ENCODE measurements around the gene TBX2.

The TBX2 gene

DNA sequence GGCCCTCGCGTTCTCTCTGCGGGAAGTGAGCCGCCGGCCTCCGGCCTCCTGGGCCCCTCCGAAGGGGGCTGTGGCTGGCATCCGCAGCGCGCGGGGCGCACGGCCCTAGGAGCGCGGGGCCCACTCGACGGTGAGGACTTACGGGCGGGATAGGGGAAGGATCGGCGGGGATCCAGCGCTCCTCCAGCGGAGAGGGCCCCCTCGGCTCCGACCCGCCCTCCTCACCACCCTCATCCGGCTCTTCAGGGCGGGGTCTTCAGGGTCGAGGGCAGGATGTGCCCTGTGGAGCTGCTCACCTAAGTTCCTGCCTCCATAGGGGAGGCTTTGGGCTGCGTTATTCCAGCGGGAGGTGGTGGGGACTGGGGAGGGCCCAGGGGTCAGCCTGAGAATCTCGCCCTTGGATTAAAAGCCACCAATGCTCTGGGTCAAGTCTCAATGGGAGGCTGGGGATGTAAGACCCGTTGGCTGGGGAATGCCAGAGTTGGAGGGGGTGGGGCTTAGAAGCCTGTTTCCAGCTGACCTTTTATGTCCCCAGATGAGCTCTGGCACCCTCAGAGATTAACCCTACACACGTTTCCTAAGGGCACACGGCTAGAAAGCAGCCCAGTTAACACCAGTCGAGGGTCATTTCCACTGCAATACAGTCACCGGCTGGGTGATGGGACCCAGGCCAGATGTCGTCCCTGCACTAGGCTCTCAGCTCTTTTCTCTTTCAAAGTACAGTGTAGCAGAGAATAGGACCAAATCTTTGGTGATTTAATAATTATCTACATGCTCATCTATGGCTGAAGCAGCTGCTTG is 13.4 kb downstream of the TBX2 start:
- DNase-seq (ENCODE audit: low read depth in 1 of 2, low spot score in 1 of 2), result no peak

DNA sequence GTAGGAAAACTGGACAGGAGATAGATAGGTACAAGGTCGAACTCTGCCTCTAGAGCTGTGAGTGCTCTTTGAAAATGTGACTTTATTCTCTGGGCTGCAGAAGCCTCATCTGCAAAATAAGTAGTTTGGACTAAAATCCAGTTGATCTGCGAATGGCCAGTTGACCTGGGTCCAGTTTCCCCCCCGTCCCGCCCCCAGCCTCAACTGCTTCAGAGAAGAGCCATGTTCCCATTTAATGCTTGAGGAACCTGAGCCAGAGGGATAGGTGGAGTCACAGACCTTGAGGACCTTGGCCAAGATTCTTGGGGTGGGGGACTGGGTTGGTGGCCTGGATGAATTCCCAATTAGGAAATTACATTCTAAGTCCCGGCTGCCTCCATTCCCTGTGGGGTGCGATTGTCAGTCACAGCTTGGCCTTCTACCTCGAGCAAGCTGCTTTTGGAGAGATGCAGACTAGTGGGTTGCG is 14.1 kb downstream of the TBX2 start:
- no peak for DNase-seq (ENCODE audit: low read depth in 1 of 2, low spot score in 1 of 2)

DNA sequence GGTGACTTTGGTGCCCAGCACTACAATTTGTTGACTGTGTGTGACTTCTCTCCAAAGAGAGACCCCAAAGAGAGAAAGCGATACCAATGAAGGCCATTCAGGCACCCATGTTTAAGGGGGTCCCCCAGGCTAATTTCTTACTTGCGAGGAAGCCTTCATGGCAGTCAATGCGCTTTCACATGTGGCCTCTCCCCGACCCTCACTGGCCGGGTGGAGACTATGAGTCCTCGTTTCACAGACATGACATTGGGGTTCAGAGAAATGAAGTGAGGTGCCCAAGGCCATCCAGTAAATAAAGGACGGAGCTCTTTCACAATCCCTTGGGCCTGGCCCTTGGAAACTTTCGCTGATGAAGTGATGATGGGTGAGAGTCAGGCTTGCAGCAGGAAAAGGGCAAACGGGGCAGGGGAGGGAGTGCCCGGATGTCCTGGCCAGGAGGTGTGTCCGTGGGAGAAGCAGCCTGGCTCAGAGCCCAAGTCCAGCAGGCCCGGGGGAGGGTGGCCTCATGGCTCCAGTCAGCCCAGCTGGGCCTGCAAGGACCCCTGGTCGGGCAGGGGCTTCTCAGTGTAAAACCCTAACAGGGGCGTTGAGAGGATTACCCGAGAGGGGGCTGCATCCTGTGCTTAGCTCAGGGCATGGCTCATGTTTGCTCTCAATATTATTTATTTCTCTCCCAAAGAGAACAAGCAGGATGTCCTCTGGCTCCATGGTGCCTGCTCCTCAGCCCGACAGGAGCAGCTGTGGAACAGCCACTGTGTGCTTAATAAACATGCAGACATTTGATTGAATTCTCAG is 14.7 kb downstream of the TBX2 start:
- no peak for DNase-seq (ENCODE audit: low read depth in 1 of 2, low spot score in 1 of 2)

DNA sequence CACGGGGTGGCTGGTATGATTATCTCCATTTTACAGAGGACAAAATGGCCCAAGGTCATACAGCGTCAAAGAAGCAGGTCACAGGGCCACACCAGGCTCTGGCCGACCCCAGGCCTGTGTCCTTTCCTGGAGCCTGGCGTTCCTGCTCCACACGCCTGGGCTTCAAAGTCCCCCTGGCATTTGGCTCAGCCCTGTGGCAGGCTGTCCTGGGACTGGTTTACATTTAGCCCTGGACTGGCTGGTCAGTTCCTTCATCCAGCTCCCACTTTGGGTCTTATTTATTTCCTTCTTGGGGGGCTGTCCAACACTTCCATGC is 15.3 kb downstream of the TBX2 start:
- DNase-seq (ENCODE audit: low read depth in 1 of 2, low spot score in 1 of 2), result no peak

DNA sequence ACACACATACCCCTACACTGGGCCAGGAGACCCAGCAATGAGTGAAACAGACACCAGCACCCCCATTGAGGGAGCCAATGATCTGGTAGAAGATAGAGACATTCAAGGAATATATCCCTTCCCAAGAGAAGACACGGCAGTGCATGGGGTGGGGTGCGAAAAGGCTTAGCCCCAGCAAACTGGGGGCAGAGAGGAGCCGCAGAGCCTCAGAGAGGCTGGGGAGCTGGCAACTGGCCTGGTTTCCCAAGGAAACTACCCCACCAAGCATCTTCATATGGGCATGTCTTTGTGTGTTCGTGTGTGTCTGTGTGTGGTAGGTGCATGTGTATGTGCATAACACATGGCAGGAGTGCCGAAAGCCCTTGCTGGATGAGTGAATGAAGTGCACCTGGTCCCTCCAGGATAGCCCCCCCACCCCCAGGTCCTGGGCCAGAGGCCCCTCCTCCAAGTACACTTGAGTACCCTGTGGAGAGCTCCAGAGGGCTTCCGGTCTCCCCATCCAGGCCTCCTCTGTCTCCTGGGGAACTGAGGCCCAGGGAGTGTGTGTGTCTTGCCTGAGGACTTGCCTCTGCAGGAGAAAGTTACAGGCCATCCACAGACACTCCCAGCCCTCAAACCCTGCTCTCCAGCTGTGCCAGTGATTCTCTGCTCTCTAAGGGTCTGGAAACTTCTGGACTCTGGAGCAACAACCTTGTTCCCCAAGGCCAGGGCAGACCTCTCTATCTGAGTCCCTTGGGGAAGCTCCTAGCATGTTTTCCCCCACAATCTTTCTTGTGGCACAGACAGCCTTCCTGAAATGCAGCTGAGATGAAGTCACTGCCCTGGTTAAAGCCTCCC is 15.9 kb downstream of the TBX2 start:
- DNase-seq (ENCODE audit: low read depth in 1 of 2, low spot score in 1 of 2), result no peak

DNA sequence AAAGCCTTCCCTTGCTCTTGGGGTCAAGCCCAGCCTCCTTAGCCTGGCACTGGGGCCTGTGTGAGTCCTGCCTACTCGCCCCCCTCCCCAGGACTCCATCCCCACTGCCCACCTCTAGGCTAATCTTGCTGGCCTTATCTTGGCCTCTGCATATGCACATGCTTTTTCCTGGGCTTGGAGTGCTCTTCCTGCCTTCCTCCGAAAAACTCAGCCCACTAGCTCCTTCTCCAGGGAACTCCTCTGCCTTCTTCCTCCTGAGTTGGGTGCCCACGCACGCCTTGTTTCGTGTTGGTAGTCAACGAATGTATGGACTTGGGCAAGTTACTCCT is 16.5 kb downstream of the TBX2 start:
- no peak for DNase-seq (ENCODE audit: low read depth in 1 of 2, low spot score in 1 of 2)

DNA sequence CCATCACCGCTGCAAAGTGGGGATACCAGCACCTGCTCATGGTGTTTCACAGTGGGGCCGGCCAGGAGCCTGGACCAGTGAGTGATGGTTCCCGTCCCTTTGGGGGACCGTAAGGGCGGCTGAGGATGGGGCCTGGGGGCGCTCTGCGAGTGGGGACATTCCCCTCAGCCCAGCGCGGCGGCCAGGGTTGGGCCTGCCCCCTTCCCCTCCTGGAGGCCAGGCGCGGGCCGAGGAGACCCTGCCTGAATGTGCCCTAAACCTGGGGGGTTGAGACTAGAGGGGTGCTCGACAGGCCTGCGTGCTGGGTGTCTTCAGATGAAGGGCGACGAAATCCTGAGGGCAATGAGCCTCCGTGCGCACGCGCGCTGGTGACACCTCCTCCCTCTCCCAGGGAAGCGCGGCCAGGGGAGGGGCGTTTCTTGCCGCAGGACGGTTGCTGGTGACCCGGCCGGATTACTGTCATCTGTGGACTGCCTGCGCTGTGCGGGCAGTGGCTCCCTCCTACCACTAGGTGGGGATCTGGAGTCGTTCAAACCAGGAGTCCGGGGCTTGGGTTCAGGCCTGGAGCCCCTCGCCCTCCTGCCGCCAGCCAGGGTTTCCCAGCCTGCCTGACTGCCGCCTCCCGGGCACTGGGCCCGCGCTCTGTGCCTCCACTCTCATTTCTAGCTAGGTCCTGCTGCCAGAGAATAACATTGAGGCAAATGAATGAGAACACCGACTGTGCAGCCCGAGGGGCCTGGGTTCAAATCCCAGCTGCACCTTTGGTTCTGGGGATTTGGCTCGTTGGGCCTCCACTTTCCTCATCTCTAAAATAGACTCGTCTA is 17.1 kb downstream of the TBX2 start:
- DNase-seq (ENCODE audit: low read depth in 1 of 2, low spot score in 1 of 2), result no peak

DNA sequence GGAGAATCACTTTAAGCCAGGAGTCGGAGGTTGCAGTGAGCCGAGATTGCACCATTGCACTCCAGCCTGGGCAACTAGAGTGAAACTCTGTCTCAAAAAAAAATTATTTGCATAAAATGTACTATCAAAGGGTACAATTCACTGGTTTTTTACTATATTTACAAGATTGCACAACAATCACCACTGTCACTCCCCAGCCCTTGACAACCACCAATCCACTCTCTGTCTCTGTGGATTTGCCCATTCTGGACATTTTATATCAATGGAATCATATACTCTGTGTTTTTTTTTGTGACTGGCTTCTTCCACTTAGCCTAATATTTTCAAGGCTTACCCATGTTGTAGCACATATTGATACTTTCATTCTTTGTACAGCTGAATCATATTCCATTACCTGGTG is 18.8 kb downstream of the TBX2 start:
- no peak for DNase-seq (ENCODE audit: low read depth in 1 of 2, low spot score in 1 of 2)

DNA sequence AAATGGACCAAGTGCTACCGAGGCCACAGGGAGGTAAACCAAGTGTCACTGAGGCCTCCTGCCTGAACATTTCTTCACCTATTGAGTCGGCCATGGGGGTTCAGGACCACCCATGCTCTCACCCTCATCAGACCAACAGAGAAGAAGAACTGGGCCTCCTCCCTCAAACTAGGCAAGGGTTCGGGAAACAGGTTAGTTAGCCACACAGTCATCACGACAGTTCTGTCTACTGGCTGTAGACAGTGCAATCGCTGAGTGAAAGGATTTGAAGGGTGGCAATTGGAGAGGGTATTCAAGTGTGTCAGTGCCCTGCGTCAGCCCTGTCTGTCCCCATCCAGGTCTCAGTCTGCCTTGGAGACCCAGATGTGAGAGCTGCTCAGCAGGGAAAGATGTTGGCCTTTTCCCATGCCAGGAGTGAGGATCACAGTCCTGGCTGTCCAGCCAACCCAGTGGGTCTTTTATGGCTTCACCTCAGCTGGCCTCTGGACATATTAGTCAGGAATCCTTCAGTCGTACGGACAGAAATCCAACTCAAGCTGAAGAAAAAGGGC is 19.9 kb downstream of the TBX2 start:
- DNase-seq (ENCODE audit: low read depth in 1 of 2, low spot score in 1 of 2), result no peak

DNA sequence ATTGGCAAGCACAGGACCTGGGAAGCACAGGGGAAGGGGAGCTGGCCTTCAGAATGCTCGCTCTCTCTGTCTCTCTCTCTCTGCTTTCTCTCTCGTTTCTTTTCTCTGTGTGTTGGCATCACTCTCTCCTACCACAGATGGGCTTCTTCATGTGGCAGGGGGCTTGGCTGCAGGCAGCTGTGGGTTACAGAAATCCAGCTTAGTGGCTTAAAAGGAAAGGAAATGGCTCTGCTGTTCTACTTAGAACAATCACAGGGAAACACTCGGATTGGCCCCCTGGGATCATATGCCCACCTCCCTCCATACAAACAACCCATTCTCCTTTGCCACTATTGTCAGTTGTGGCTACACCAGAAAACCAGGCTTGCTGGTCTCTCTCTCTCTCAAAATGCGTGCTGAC is 20.4 kb downstream of the TBX2 start:
- DNase-seq (ENCODE audit: low read depth in 1 of 2, low spot score in 1 of 2), result no peak

DNA sequence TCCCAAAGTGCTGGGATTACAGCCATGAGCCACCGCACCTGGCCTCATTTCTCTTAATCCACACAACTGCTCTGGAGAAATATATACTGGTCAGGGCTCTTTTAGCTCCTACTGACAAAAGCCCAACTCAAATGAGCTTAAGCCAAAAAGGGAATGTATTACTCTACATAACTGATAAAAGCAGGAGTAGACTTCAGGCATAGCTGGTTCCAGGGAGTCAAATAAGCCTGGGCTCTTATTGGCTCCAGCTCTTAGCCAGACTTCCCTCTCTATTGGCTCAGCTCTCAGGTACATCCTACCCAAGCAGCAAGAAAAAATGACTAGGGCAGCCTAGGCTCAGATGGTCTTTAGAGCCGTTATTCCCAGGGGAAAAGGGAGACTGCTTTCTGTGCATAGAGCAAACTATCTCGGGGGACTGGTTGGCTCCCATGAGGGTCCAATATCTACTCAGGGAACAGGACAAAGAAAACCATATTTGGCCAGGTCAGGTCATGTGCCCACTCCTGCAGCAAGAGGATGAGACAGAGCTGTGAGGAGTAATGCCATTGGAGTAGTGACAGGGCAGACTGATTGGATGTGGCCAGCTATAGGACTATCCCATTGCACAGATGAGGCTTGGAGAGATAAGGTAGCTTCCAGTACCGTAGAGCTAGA is 21.2 kb downstream of the TBX2 start:
- DNase-seq (ENCODE audit: low read depth in 1 of 2, low spot score in 1 of 2), result no peak

DNA sequence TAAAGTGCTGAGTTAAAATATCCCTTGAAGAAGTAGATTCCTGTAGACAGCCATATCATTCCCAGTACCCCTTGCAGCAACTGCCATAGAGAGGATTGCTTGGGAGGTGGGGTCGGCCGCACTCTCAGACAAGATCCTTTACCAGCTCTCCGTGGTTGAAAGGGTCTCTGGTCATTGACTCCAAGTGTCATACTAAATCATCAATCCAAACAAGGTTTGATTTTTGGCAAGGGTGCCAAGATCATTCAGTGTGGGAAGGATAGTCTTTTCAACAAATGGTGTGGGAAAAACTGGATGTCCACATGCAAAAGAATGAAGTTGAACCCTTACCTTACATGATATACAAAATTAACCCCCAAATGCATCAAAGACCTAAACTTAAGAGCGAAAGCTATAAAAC is 21.8 kb downstream of the TBX2 start:
- DNase-seq (ENCODE audit: low read depth in 1 of 2, low spot score in 1 of 2), result no peak

DNA sequence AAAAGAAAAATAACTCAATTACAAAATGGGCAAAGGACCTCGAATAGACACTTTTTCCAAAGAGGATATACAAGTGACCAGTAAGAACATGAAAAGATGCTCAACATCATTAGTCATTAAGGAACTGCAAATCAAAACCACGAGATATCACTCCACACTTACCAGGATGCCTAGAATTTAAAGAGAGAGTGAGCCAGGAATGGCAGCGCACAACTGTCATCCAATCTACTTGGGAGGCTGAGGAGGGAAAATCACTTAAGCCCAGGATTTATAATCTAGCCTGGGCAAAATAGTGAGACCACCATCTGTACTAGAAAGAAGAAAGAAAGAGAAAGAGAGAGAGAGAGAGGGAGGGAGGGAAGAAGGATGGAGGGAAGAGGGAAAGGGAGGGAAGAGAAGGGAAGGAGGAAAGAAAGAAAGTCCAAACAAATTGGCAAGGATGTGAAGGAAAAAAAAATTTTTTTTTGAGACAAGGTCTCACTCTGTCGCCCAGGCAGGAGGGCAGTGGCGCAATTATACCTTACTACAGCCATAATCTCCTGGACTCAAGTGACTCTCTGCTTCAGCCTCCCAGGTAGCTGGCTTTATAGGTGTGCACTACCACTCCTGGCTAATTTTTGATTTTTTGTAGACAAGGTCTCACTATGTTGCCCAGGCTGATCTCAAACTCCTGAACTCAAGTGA is 22.6 kb downstream of the TBX2 start:
- DNase-seq (ENCODE audit: low read depth in 1 of 2, low spot score in 1 of 2), result no peak

DNA sequence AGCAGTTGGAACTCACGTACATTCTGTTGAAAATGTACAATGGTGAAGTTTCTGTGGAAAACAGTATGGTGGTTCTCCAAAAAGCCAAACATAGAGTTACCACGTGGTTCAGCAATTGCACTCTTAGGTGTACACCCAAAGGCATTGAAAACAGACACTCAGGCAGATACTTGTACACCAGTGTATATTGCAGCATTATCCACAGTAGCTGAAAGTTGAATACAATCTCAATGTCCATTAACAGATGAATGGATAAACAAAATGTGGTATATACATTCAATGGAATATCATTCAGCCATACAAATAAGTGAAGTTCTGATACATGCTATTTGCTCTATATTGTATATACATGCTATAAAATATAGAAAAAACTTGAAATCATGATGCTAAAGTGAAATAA is 23.2 kb downstream of the TBX2 start:
- DNase-seq (ENCODE audit: low read depth in 1 of 2, low spot score in 1 of 2), result no peak

DNA sequence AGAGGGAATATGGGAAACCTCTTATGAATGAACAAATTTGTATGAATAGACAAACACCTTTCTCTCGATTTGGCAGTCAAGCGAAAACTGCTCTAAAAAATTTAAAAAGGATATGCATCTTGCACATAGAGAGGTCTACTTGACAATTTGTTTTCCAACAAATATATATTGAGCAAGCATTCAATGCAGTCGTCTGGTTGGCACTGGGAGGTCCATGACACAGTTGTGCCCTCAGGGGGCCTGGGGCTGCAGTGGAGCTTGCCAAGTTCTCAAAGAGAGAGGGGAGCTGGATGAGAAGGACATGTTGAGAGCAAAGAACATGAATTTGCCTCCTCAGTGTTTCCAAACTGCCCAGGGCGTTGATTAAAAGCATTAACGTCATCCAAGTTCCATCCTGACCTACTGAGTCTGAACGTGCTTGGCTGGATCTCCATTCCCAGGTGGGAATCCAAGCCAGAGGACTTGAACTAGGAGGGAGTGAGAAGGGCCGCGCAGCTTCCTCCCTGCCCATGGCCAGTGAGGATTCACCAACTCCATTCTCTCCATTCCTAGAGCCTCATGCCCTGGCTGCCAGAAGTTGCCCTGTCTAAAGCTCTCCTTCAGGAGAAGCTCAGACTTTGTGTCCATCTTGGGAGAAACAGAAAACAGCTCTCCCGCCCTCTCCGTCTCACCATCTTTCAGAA is 24.5 kb downstream of the TBX2 start:
- DNase-seq (ENCODE audit: low read depth in 1 of 2, low spot score in 1 of 2), result no peak

DNA sequence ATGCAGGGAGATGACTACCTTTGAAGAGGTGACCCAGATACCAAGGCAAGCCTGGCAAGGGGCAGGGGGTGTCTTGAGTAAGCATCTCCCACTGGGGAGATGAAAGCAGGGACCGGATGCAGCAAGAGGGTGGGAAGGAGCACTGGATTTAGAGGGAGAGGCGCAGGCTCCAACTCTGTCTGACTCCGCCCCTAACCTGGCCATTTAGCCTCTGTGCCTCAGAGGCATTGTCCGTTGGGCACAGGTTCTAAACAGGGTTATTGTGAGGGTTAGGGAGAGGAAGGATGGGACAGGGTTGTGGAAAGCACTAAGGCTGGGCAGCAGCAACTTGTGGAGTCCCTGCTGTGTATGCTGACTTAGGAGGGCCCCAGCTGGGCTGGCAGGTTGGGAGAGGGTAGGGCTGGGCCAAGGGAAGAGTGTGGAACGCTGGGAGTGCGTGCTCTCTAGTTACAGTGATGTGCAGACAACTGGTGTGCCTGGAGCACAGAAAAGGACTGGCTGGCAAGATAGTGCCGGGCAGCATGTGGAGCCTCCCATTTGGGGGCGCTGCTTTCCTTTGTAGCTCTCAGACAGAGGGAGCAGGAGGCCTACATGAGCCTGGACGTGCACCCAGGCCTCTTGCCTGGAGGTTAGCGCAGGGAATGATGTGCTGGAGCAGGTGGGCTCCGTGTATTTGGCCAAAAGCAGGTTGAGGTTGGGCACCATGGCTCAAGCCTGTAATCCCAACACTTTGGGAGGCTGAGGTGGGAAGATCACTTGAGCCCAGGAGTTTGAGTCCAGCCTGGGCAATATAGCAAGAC is 26.2 kb downstream of the TBX2 start:
- no peak for DNase-seq (ENCODE audit: low read depth in 1 of 2, low spot score in 1 of 2)

DNA sequence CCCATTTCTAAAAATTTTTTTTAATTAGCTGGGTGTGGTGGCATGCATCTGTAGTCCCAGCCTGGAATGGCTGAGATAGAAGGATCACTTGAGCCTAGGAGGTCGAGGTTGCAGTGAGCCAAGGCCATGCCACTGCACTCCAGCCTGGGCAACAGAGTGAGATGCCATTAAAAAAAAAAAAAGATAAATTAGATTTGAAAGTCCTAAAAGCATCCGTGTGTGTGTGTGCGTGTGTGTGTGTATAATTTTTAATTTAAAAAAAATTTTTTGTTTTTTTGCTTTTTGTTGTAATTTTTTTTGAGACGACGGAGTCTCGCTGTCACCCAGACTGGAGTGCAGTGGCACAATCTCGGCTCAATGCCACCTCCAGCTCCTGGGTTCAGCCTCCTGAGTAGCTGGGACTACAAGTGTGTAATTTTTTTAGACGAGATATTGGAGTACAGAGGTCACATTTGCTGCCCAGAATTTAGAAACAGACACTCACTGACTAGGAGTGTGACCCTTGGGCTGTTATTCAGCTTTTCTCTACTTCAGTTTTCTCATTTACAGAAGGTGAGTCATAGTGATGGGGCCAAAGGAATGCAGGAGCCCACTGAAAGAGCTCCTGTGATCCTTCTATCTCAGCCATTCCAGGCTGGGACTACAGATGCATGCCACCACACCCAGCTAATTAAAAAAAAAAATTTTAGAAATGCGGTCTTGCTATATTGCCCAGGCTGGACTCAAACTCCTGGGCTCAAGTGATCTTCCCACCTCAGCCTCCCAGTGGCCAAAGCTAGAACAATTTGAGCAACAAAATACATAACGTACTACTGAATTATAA is 27.1 kb downstream of the TBX2 start:
- DNase-seq (ENCODE audit: low read depth in 1 of 2, low spot score in 1 of 2), result no peak
